ENCODE data around the gene TLE3. TPM values are rescaled to one million over a fixed set of nuclear protein-coding genes. Genes with fewer than 3 reads are reported as not detected.

TLE3 gene
- total and polyA plus RNA-seq, 2 of the 13 experiments (the other 11 are each of a cell fraction or from before 2014, with no cell fraction given) = 11.9 to 13.8 TPM

DNA sequence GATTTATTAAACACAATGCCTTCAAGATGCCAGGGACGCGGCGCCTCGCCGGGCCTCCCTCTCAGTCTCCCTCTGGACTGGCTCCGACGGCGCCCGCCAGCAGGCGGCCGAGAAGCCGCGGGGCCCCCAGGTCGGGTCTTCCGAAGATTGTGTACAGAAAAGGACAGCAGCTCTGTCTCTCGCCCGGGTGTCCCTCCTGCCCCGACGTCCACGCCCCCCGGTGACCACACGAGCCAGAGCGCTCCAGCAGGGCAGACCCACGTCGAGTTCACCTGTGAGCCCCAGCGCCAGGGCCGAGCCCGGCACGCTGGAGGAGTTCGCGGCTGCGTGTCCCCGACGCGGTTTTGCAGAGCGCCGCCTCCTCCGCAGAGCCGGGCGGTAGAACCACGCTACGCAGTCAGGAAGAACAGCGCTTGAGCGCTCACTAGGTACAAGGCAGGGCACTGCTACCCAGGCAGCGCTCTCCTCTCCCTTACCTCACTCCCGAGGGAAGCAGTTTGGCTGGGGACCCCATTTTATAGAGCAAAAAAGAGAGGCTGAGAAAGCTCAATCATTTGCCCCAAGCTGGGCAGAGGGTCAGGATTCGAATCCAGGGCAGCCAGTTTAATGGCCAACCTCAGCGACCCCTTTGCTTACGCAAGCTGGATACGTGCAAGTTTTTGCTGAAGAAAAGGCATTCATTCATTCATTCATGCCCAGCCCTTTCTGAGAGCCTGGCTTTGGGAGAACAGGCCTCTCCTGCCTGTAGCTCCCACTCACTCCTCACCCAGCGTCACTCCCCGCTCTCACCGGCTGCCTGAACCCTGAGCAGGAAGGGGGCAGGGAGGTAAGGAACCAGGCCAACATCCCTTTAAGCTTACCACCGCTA, 3.0 kb upstream of the TLE3 start (continued):
- TF ChIP-seq ARID5B (CRISPR knock-in tag; IDR thresholded peaks at IDR 0.05) (peak; percentile 12; the same call in 1 of the 2 replicates), MED1 (CRISPR knock-in tag; IDR thresholded peaks at IDR 0.05) (no peak), TCF7 (IDR thresholded peaks at IDR 0.05; ENCODE audit: low read depth) (no peak), ZNF777 (CRISPR knock-in tag; IDR thresholded peaks at IDR 0.05) (peak; percentile 97), ZNF205 (CRISPR knock-in tag; IDR thresholded peaks at IDR 0.05) (peak; percentile 99), NCOA2 (CRISPR knock-in tag; IDR thresholded peaks at IDR 0.05) (no peak), JUNB (CRISPR knock-in tag; IDR thresholded peaks at IDR 0.05; ENCODE audit: borderline replicate concordance) (no peak), PTBP1 (IDR thresholded peaks at IDR 0.05; ENCODE audit: low read depth, low read length, poor library complexity, severe bottlenecking) (peak; percentile 46), THAP9 (CRISPR knock-in tag; IDR thresholded peaks at IDR 0.05; ENCODE audit: borderline replicate concordance) (no peak), UBTF (CRISPR knock-in tag; IDR thresholded peaks at IDR 0.05) (peak; percentile 56; the same call in 1 of the 2 replicates), PHF21A (CRISPR knock-in tag; IDR thresholded peaks at IDR 0.05) (no peak), HNRNPL (IDR thresholded peaks at IDR 0.05; ENCODE audit: low read depth, low read length) (0 out of 2 replicates have a peak, but pooled peaks have one; percentile 41), RARA (CRISPR knock-in tag; IDR thresholded peaks at IDR 0.05) (no peak), HES4 (CRISPR knock-in tag; IDR thresholded peaks at IDR 0.05; ENCODE audit: borderline replicate concordance) (0 out of 2 replicates have a peak, but pooled peaks have one; percentile 29), FOXJ3 (CRISPR knock-in tag; IDR thresholded peaks at IDR 0.05; ENCODE audit: borderline replicate concordance) (no peak)
- TF ChIP-seq, protein P1, sequence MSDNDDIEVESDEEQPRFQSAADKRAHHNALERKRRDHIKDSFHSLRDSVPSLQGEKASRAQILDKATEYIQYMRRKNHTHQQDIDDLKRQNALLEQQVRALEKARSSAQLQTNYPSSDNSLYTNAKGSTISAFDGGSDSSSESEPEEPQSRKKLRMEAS (IDR thresholded peaks at IDR 0.05) = peak; percentile 61
- TF ChIP-seq, protein P2, sequence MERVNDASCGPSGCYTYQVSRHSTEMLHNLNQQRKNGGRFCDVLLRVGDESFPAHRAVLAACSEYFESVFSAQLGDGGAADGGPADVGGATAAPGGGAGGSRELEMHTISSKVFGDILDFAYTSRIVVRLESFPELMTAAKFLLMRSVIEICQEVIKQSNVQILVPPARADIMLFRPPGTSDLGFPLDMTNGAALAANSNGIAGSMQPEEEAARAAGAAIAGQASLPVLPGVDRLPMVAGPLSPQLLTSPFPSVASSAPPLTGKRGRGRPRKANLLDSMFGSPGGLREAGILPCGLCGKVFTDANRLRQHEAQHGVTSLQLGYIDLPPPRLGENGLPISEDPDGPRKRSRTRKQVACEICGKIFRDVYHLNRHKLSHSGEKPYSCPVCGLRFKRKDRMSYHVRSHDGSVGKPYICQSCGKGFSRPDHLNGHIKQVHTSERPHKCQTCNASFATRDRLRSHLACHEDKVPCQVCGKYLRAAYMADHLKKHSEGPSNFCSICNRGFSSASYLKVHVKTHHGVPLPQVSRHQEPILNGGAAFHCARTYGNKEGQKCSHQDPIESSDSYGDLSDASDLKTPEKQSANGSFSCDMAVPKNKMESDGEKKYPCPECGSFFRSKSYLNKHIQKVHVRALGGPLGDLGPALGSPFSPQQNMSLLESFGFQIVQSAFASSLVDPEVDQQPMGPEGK (CRISPR knock-in tag; IDR thresholded peaks at IDR 0.05) = peak; percentile 41; the same call in 1 of the 2 replicates
